ENCODE measurements around the gene MUC2.

Gene MUC2

DNA sequence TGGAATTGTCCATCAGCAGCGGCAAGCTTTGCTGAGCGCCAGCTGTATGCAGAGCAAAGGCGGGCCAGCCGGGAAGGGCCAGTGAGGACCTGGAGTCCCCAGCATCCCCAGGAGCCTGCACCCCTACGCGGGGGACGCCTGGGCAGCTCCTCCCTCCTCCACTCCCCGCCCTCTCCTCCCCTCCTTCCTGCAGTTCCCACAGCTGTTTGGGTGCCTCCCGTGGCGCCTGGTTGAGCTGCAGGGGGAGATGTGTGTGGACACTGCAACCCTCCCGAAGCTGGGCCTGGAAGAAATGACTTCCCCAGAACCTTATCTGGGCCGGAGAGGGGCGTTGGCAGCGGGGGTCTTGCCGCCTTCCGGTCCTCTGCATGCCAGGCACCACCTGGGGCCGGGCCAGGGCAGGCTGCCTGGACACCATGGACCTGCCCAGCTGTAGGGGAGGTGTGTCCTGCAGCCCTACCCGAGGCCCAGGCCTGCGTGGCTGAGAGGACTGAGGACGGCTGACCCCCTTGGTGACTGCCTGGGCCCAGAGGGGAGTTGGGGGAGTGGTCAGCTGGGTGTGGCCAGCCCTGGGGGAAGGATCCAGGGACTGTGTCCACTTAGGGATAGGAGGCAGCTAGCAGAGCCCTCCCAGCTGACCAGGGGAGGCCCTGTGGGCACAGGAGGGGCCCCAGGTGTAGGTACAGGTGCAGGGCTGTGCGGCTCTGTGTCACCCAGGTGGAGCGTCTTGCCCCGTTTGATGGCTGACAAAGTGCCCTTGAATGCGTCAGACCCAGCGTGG lies 21.4 kb upstream of the MUC2 start:
- H3K4me3 ChIP-seq (ENCODE audit: low read depth, low read length) = no peak overlapping the region
- TF ChIP-seq, protein P1, sequence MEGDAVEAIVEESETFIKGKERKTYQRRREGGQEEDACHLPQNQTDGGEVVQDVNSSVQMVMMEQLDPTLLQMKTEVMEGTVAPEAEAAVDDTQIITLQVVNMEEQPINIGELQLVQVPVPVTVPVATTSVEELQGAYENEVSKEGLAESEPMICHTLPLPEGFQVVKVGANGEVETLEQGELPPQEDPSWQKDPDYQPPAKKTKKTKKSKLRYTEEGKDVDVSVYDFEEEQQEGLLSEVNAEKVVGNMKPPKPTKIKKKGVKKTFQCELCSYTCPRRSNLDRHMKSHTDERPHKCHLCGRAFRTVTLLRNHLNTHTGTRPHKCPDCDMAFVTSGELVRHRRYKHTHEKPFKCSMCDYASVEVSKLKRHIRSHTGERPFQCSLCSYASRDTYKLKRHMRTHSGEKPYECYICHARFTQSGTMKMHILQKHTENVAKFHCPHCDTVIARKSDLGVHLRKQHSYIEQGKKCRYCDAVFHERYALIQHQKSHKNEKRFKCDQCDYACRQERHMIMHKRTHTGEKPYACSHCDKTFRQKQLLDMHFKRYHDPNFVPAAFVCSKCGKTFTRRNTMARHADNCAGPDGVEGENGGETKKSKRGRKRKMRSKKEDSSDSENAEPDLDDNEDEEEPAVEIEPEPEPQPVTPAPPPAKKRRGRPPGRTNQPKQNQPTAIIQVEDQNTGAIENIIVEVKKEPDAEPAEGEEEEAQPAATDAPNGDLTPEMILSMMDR (IDR thresholded peaks at IDR 0.05; ENCODE audit: insufficient read depth, low read length, missing control alignments) = no peak
- ChIA-PET POLR2A (no interaction called here), CTCF (interaction anchor here (1.4 kb wide), 1 partner anchor 9 kb away, joined by 3 read pairs; no protein-coding TSS in a partner anchor)
- no peak for DNase-seq (ENCODE audit: low read depth, low spot score)

DNA sequence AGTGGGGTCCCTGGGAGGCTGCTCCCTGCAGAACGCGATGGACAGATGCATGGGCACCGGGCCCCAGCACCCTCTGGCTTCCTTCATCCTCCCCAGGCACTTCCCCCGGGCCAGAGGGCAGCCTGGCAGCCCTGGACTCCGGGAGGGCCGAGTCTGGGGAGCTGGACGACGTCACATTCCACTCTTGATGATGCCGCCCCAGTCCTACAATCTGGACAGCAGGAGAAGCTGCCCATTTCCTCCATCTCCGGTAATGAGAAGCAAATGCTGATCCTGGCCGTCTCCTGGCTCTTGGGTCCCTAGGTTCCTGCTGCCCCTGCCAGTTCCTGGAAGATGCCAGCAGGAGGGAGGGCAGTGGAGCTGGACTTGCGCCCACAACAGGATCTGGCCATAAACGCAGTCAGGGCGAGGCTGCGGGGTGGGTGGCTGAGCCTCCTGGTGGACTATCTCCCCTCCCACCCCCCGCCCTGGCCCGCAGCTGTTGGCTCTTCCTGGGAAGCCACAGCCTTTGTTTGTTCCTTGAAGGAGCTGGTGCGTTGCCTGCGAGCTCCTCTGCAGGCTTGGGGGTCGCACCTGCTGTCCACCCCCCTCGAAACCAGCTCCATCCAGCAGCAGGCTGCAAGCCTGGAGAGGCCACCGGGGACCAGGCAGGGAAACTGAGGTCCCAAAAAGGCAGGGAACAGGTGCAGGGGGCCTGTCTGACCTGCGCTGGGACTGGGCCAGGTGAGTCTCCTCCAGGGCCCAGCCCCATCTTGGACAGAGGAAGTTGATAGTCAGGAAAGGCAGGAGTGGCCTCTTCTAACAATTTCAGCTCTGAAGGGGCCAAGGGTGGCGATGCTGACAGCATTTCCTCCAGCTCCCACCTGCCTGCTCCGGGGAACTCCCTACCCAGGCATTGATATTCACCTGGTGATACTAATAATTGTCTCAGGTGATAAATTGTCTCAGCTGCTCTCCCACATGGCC lies 20.2 kb upstream of the MUC2 start:
- H3K4me3 ChIP-seq (ENCODE audit: low read depth, low read length) = no peak overlapping the region
- TF ChIP-seq, protein P1 (IDR thresholded peaks at IDR 0.05; ENCODE audit: insufficient read depth, low read length, missing control alignments) = no peak
- no peak for DNase-seq (ENCODE audit: low read depth, low spot score)
- ChIA-PET CTCF (interaction anchor here (1.0 to 1.4 kb wide), 2 partner anchors 8 to 110 kb away, joined by 3 read pairs; no protein-coding TSS in a partner anchor), POLR2A (no interaction called here)

DNA sequence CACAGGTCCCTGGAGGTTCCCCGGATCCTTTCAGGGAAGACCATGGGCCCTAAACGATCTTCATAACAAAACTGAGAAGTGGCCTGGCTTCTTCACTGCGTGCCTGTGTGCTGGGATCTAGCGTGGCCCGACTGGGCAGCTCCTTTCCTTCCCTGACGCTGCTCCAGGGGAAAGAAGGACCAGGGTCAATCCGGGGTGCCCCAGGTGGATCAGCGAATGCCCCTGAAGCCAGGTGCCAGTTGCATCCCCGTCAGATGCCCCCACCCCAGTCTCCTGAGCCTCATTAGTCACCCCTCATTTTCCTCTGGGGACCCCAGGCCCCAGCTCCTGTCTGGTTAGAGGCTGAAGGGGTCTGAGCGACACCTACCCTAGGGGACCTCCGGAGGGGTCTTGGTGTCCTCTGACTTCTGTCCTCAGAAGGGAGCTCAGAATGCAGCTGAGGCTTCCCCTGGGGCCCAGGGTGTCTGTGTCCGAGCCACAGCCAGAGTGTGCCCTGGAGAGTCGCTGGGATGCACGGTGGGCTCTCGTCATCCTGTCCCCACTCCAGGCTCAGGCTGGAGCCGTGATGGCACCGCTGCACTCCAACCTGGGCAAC lies 19.5 kb upstream of the MUC2 start:
- DNase-seq (ENCODE audit: low read depth, low spot score) = no peak
- ChIA-PET POLR2A (no interaction called here), CTCF (interaction anchor here (1.0 kb wide), 1 partner anchor 111 kb away, joined by 3 read pairs; no protein-coding TSS in a partner anchor)
- TF ChIP-seq, protein P1 (IDR thresholded peaks at IDR 0.05; ENCODE audit: insufficient read depth, low read length, missing control alignments) = no peak
- no peak overlapping the region for H3K4me3 ChIP-seq (ENCODE audit: low read depth, low read length)

DNA sequence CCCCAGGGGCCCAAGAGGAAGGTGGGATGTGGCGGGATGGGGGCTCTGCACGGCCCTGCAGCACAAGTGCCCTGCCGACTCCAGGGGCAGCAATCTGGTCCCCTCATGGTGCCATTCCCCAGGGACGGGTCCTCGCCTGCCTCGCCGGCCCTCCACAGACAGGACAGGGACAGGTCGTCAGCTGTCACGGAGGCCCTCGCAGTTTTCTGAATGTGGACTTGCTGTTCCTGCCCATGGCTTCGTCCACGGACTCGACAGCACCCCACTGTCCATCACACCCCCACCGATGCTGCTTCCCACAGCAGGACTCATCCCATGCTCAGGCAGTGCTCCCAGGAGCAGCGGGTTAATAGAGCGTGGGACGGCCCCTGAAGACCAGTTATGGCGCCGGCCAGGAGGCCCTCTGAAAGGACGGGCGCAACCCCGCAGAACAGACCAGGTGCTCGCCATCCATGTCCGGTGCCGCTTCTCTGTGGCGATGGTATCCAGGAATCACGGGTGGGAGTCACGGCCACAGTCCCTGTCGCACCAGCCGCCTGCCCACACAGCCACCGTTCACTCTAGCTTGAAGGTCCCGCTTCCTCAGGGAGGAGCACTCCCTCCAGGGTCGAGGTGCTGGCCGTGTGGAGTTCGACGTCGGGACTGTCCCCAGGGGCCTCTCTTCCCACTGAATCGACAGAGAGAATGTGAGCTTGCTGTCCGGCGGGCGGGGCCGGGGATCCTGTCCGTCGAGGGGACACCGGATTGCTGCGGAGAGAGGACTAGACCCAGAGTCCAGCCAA lies 18.5 kb upstream of the MUC2 start:
- TF ChIP-seq, protein P1 (IDR thresholded peaks at IDR 0.05; ENCODE audit: insufficient read depth, low read length, missing control alignments) = no peak
- ChIA-PET CTCF (no interaction called here), POLR2A (no interaction called here)
- DNase-seq (ENCODE audit: low read depth, low spot score) = no peak
- no peak overlapping the region for H3K4me3 ChIP-seq (ENCODE audit: low read depth, low read length)

DNA sequence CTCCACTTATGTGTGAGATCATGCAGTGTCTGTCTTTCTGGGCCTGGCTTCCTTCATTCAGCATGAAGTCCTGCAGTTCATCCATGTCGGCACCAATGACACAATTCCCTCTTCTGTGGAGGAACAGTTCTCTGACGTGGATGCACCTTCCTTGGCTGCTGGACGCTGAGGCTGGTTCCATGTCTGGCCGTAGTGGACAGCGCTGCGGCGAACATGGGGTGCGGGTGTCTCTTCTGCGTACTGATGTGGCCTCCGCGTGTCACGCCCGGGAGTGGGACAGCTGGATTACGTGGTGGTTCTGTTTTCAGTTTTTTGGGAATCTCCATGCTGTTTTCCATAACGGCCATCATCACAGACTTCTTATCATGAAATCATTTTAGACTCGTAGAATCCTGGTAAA lies 16.9 kb upstream of the MUC2 start:
- ChIA-PET POLR2A (no interaction called here), CTCF (no interaction called here)
- TF ChIP-seq, protein P1 (IDR thresholded peaks at IDR 0.05; ENCODE audit: insufficient read depth, low read length, missing control alignments) = no peak
- no peak for DNase-seq (ENCODE audit: low read depth, low spot score)
- H3K4me3 ChIP-seq (ENCODE audit: low read depth, low read length) = no peak overlapping the region

All from AG04449 (cell line).